Aortic smooth muscle cell (primary cell): ENCODE data around the gene DHRS12. TPM values are rescaled to one million over a fixed set of nuclear protein-coding genes. Genes with fewer than 3 reads are reported as not detected.

Experiments
- total RNA-seq: library from RNA; depleted of rRNA; stranded (reverse); fragments of >200 nt; gene quantifications from 2 replicates; pipeline ENCODE4 v1.2.3, GENCODE V29; 2014

Gene DHRS12, protein sequence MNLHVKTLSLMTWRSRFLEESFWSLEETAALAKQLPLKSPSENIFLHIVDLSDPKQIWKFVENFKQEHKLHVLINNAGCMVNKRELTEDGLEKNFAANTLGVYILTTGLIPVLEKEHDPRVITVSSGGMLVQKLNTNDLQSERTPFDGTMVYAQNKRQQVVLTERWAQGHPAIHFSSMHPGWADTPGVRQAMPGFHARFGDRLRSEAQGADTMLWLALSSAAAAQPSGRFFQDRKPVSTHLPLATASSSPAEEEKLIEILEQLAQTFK
- total RNA-seq, result 2.7 and 3.4 TPM in 2 replicates

GRCh38 chr13:51803422-51804294 is at the start of gene DHRS12:
DHRS12 (minus strand) TSS chr13:51804163; CDS start chr13:51799659, 4,504 bp downstream.

DNA sequence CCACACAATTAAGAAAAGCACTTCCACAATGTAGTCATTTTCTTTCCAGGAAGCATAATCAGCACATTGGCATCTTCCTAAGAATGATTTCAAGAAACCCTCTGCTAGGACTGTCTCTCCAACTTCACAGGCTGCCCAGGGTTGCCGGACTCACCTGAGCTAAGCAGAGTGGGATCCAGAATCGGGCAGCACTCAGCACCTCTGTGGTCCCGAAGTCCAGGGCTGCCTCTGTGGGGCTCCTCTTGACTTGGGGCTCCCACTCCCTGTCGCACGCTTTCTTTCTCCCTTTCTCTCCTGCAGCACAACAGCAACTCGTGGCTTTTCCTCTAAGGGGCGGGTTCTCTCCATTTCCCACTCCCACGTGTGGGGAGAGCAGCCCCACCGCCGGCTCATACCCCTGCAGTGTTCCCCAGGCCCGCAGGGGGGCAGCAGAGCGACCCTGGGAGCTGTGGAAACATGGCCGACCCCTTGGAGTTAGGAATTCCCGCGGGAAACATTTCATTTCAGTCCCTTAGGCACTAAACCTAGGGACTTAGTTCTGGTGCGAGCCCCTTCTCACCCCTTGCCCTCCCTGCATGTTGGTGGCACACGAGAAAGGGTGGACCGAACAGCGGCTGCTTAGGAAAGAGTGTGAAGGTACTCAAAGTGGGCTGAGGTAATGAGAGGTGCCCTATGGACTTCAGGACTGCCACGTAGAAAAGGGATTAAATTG is 41.1 kb upstream of the DHRS12 start, which contains the start of gene TMEM272:
TSS of gene TMEM272 (minus strand) at position 316 of the 712 bp plus-strand sequence. CDS start 6,647 bp downstream, outside the sequence.

Other genes starting within 250 kb of the DHRS12 start
- gene WDFY2, start 219.7 kb downstream of the DHRS12 start, total RNA-seq, result 5.0 and 8.1 TPM in 2 replicates
- not detected in 2 replicates for gene TMEM272, start 41.0 kb upstream of the DHRS12 start, total RNA-seq
- gene CCDC70, start 57.8 kb upstream of the DHRS12 start, total RNA-seq, result not detected in 2 replicates
- gene ATP7B, start 207.3 kb upstream of the DHRS12 start, total RNA-seq, result 1.3 and 1.9 TPM in 2 replicates
- gene ALG11, start 208.2 kb upstream of the DHRS12 start, total RNA-seq, result 18.4 and 18.8 TPM in 2 replicates
- gene UTP14C, start 220.5 kb upstream of the DHRS12 start, total RNA-seq, result 15.5 and 16.2 TPM in 2 replicates